Activated CD4-positive, alpha-beta T cell treated with anti-CD3 and anti-CD28 coated beads for 4 hours (primary cell): ENCODE measurements around the gene SLC22A12.

ENCODE experiments used
- DNase-seq, 2 donors: peaks; one replicate each; pipeline ENCODE4 v3.0.0-alpha.2; 2020

SLC22A12 gene

GRCh38 chr11:64605656-64606585, 14.9 kb downstream of the SLC22A12 start:
- no peak for DNase-seq

- no peak for DNase-seq
Measured at GRCh38 chr11:64606796-64607380, 15.9 kb downstream of the SLC22A12 start.

- no peak for DNase-seq
Measured at GRCh38 chr11:64607381-64607985, 16.5 kb downstream of the SLC22A12 start.

- DNase-seq, result no peak
Measured at GRCh38 chr11:64608046-64608445, 17.0 kb downstream of the SLC22A12 start.

GRCh38 chr11:64608636-64609035, 17.6 kb downstream of the SLC22A12 start:
- DNase-seq, result no peak

- DNase-seq, result no peak
Measured at GRCh38 chr11:64609436-64610047, 18.5 kb downstream of the SLC22A12 start.

GRCh38 chr11:64610596-64610995, 19.6 kb downstream of the SLC22A12 start:
- no peak for DNase-seq

- no peak for DNase-seq
Measured at GRCh38 chr11:64611176-64611575, 20.2 kb downstream of the SLC22A12 start.

- no peak for DNase-seq
Measured at GRCh38 chr11:64611869-64612646, 21.0 kb downstream of the SLC22A12 start.

- no peak for DNase-seq
Measured at GRCh38 chr11:64613648-64614047, 22.6 kb downstream of the SLC22A12 start.

GRCh38 chr11:64614917-64615316, 23.9 kb downstream of the SLC22A12 start:
- DNase-seq, result no peak

- no peak for DNase-seq
Measured at GRCh38 chr11:64616817-64617216, 25.8 kb downstream of the SLC22A12 start.

GRCh38 chr11:64619196-64619595, 28.2 kb downstream of the SLC22A12 start:
- no peak for DNase-seq

- DNase-seq, result no peak
Measured at GRCh38 chr11:64619811-64620380, 28.9 kb downstream of the SLC22A12 start.

- no peak for DNase-seq
Measured at GRCh38 chr11:64620381-64620971, 29.5 kb downstream of the SLC22A12 start.

- DNase-seq, result no peak
Measured at GRCh38 chr11:64621283-64622019, 30.4 kb downstream of the SLC22A12 start.

- DNase-seq, result no peak
Measured at GRCh38 chr11:64622681-64623080, 31.7 kb downstream of the SLC22A12 start.

GRCh38 chr11:64624883-64625481, 34.0 kb downstream of the SLC22A12 start:
- DNase-seq, result no peak

GRCh38 chr11:64626637-64627036, 35.6 kb downstream of the SLC22A12 start:
- DNase-seq, result no peak

GRCh38 chr11:64627371-64627770, 36.4 kb downstream of the SLC22A12 start:
- DNase-seq, result no peak

- no peak for DNase-seq
Measured at GRCh38 chr11:64628596-64628995, 37.6 kb downstream of the SLC22A12 start.
